Ecto neural progenitor cell (in vitro differentiated cells): Measurements from ENCODE around the gene TMEM38B.
"Not testable (repeated sequence)": the region's sequence is repeated elsewhere in the genome, so short reads cannot be mapped to it uniquely, and the experiment has no call there.

Experiments
- DNase-seq: peaks from one replicate; pipeline ENCODE4 v3.0.0-alpha.2; 2018; ENCODE audit warnings: low spot score

TMEM38B gene

GRCh38 chr9:105681724-105682123 lies 12.6 kb upstream of the TMEM38B start:
- DNase-seq, result no peak

DNA sequence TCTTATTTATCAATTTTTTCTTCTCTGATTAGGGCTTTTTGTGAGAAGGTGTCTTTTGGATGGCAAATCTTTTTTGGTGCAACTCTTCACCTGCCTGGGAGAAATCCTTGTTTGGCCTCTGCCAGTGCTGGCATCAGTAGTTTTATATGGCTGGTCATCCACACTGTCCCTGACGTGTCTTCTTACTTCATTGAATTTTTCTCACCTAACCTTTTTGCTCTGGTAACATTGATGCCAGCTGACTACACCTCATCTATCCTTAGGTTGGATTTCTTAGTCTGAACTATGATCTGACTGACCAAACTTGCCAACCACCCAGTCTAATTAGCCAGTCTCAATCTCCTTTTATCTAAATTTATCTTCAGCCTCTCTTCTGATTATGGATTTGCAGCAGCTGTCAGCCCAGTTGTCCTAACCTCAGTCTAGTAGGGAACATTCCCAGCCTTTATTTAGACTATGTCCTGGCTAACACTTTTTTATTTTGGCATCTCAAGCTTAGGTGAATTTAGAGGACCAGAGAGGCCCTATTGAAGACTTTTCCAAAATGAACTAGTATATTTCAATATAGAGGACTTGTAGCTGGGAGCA lies 10.6 kb upstream of the TMEM38B start:
- no peak for DNase-seq

DNA sequence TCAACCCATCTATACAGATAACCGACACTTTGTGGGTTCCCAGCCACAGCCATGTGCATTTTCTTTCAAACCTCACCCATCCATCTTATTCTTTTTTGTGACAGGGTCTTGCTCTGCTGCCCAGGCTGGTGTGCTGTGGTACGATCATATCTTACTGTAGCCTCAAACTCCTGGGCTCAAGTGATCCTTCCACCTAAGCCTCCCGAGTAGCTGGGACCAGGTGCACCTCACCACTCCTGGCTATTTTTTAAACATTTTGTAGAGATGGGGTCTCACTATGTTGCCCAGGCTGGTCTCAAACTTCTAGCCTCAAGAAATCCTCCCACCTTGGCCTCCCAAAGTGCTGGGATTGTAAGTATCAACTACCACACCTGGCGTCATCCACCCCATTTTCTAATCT lies 7.4 kb upstream of the TMEM38B start:
- DNase-seq, result no peak

DNA sequence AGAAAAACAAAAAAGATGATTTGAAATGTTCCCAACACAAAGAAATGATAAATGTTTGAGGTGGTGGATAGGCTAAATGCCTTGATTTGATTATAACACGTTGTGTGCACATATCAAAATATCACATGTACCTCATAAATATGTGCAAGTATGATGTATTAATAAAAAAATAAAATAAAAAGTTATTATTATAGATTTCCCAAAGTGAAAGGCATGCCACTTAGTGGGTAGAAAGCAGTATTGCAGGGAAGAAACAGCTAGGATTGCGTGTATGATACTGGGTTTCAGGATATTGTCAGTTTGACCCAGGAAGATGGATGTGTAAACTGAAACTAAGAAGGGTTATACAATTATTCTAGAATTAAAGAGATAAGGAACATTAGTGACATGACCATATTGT lies 3.6 kb upstream of the TMEM38B start:
- DNase-seq, result no peak

DNA sequence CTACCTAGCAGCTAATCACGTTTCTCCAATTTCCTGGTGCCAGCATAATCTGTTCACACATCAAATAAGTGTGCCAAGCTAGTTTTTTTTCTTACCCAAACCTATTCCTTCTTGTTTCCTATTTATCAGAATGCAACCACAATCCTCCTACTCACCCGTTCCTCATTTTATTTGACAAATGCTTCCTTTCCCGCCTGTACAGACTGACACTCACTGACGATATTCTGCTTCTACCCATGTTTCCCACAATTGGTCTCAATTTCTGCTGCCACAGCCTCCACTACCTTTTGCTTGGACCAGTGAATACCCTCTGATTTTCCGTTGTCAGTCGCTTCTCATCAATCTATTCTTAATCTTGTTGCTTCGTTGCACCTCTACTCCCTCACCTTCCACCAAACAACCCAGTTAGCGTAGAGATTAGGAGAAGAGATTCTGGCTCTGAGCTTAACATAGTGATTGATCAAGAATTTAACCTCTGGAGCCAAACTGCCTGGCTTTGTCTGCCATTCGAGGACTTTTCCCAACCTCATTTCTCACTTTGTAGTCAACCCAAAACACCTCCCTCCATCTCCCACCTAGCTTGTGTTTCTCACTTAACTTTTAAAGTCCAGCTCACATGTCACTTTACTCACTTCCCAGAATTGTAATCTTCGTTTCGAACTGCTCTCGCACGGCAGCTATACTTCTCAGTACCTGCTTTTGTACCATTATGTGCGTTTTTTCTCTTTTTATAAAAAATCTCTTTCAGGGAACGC lies 729 bp upstream of the TMEM38B start:
- DNase-seq, result no peak

DNA sequence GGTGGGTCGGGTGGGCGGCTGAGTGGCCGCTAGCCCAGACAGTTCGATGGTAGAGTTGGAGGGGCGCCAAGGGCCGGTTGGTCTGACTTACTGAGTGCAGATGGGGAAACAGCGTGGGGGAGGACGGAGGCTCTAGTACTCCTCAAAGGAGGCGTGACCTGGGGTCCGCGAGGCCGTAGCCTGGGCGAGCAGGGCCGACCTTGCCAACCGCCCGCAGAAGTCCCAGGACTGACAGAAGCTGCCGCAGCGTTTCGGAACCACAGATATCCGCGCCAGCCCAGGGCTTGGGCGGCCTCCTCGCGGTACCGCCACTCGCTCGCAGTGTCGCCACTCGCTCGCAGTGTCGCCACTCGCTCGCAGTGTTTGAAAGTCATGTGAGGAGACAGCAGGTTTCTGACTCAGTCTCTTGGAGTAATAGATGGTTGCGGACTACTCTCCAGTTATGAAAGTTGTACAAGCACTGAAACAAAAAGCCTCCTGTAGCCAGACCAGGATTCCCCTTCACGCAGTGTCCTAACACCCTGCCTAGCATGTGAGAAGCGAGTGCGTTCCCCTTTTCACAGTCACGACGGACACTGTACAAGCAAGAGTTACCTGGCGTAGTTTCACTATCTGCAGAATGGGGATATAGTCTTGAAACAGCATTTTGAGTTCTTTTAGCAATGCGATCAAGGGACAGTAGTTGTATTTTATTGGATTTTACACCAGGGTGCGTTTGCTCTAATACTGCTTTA lies 674 bp downstream of the TMEM38B start:
- DNase-seq, result peak; percentile 78

- no peak for DNase-seq
These were observed 2.0 kb downstream of the TMEM38B start for GRCh38 chr9:105696219-105696793.

- DNase-seq, result no peak
These were observed 3.5 kb downstream of the TMEM38B start for GRCh38 chr9:105697871-105698270.

GRCh38 chr9:105698348-105698870 lies 4.1 kb downstream of the TMEM38B start:
- DNase-seq, result no peak

DNA sequence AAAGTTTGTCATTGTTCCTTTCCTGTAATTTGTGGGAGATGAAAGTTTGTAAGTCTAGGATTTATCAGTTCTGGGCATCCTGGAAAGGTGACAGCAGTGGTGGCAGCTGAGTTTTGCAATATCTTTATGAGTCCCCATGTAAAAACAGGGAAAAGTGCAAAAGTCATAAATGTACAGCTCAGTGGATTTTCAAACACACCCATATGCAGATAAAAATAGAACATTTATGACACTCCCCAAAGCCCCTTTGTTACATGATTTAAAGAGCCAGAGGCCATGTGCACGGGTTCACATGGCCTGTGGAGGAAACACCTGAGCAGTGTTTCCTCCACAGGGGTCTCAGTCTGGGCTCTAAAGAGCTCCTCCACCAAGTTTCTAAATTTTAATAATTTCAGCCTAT lies 6.3 kb downstream of the TMEM38B start:
- DNase-seq, result no peak

- DNase-seq, result no peak
These were observed 6.8 kb downstream of the TMEM38B start for GRCh38 chr9:105701145-105701544.

DNA sequence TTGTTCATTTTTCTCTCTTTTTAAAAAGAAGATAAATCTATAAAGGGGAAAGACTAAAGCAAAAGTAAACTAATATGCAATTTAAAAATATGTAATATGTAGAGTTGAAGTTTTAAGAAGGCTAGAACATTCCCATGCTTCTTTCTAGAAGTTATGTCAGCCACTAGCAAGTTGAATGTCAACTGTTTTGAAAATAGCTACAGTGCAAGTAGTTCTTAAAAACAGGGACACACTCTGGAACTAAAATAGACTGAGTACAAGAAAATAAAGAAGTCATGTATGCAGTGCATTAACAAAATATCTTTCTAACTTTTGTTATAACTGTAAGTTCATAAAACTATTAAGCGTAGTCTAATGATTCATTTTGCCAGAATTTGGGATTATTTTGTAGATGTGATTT lies 7.9 kb downstream of the TMEM38B start:
- no peak for DNase-seq

DNA sequence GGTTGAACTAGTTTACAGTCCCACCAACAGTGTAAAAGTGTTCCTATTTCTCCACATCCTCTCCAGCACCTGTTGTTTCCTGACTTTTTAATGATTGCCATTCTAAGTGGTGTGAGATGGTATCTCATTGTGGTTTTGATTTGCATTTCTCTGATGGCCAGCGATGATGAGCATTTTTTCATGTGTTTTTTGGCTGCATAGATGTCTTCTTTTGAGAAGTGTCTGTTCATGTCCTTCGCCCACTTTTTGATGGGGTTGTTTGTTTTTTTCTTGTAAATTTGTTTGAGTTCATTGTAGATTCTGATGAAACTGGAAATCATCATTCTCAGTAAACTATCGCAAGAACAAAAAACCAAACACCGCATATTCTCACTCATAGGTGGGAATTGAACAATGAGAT lies 9.3 kb downstream of the TMEM38B start:
- DNase-seq, result not testable (repeated sequence)

- no peak for DNase-seq
These were observed 11.8 kb downstream of the TMEM38B start for GRCh38 chr9:105706156-105706555.

- no peak for DNase-seq
These were observed 14.1 kb downstream of the TMEM38B start for GRCh38 chr9:105708405-105708804.

DNA sequence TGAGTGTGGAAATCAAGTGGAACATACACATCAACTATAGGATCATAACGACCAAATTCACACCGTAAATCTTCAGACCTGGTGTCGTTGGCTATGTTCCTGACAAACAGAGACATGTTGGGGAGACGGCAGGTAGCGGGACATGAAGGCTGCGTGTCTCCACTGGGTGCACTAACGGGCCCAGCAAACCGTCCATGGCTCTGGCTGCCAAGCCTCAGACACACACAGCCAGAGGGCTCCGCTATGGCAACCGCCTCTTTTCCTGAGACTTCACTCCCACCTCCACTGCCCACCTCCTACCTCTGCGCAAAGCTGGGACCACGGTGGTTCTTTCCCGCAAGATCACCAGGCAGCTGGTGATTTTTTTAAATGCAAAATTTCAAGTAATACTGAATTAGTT lies 16.3 kb downstream of the TMEM38B start:
- DNase-seq, result no peak

- no peak for DNase-seq
These were observed 17.5 kb downstream of the TMEM38B start for GRCh38 chr9:105711867-105712266.

- DNase-seq, result no peak
These were observed 18.0 kb downstream of the TMEM38B start for GRCh38 chr9:105712297-105712696.

- DNase-seq, result no peak
These were observed 18.4 kb downstream of the TMEM38B start for GRCh38 chr9:105712773-105713172.

DNA sequence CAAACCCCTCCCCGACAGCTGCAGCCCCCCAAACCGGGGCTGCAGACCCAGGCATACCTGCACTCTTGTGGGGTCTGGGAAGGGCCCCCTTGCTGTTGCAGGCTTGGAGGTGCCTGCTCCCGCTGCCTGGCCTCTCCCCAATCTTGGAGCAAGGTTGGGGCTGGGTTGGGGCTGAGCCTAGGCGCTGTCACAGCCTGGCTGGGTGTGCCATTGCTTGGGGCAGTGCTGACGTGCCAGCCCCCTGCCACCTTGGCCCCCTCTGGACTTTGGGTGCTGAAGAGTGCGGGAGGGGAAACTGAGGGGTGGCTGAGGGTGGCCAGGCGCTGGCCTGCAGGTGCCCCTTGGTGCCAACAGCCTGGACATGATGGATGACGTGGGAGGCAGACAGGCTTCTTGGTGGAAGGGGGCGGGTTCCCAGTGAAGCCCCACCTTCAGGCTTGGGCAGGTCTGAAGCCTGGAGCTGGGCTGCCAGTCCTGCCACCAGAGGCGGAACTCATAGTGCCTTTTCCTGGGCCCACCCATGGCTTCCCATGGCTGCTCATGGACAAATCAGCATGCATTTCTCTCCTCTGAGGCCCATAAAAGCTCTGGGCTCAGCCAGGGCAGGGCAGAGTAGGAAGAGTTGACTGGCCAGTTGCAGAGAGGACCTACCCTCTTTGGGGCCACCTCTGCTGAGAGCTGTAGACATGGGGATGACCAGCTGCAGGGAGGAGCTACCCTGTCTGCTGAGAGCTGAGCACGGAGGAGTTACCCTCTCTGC lies 19.1 kb downstream of the TMEM38B start:
- no peak for DNase-seq

GRCh38 chr9:105714020-105714331 lies 19.6 kb downstream of the TMEM38B start:
- DNase-seq, result no peak

DNA sequence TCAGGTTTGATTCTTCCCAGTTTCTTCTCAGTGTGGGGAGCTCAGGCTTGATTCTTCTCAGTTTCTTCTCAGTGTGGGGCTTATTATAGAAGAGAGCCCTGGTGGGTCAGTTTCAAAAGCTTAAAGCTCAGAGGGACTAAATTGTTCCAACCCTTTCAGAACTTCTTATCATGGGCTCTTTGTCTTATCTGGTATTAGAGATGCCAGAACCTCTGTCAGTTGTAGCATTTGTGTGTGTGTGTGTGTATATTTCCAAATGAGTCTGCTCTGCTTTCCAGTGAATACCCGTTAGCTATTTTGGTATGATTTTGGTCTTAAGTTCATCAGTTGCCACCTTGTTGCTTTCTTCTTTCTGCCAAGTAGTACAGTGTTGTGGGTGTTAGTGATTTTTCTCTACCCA lies 21.8 kb downstream of the TMEM38B start:
- no peak for DNase-seq
